ENCODE data around the gene ZSWIM8.
"Not testable (repeated sequence)": the region's sequence is repeated elsewhere in the genome, so short reads cannot be mapped to it uniquely, and the experiment has no call there.

Gene ZSWIM8, protein sequence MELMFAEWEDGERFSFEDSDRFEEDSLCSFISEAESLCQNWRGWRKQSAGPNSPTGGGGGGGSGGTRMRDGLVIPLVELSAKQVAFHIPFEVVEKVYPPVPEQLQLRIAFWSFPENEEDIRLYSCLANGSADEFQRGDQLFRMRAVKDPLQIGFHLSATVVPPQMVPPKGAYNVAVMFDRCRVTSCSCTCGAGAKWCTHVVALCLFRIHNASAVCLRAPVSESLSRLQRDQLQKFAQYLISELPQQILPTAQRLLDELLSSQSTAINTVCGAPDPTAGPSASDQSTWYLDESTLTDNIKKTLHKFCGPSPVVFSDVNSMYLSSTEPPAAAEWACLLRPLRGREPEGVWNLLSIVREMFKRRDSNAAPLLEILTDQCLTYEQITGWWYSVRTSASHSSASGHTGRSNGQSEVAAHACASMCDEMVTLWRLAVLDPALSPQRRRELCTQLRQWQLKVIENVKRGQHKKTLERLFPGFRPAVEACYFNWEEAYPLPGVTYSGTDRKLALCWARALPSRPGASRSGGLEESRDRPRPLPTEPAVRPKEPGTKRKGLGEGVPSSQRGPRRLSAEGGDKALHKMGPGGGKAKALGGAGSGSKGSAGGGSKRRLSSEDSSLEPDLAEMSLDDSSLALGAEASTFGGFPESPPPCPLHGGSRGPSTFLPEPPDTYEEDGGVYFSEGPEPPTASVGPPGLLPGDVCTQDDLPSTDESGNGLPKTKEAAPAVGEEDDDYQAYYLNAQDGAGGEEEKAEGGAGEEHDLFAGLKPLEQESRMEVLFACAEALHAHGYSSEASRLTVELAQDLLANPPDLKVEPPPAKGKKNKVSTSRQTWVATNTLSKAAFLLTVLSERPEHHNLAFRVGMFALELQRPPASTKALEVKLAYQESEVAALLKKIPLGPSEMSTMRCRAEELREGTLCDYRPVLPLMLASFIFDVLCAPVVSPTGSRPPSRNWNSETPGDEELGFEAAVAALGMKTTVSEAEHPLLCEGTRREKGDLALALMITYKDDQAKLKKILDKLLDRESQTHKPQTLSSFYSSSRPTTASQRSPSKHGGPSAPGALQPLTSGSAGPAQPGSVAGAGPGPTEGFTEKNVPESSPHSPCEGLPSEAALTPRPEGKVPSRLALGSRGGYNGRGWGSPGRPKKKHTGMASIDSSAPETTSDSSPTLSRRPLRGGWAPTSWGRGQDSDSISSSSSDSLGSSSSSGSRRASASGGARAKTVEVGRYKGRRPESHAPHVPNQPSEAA (N-terminal part only)

GRCh38 chr10:73785211-73785720, at the start of gene ZSWIM8:
ZSWIM8 (plus strand) TSS chr10:73785606; CDS start chr10:73785879, 273 bp downstream.
- DNase-seq (ENCODE audit: low read depth), result peak; percentile 96
- TF ChIP-seq, protein P1, sequence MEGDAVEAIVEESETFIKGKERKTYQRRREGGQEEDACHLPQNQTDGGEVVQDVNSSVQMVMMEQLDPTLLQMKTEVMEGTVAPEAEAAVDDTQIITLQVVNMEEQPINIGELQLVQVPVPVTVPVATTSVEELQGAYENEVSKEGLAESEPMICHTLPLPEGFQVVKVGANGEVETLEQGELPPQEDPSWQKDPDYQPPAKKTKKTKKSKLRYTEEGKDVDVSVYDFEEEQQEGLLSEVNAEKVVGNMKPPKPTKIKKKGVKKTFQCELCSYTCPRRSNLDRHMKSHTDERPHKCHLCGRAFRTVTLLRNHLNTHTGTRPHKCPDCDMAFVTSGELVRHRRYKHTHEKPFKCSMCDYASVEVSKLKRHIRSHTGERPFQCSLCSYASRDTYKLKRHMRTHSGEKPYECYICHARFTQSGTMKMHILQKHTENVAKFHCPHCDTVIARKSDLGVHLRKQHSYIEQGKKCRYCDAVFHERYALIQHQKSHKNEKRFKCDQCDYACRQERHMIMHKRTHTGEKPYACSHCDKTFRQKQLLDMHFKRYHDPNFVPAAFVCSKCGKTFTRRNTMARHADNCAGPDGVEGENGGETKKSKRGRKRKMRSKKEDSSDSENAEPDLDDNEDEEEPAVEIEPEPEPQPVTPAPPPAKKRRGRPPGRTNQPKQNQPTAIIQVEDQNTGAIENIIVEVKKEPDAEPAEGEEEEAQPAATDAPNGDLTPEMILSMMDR (conservative IDR thresholded peaks at IDR 0.05; ENCODE audit: control insufficient read depth, insufficient read depth, low read depth, low read length), result no peak
- H3K4me3 ChIP-seq (ENCODE audit: control insufficient read depth, low read depth, low read length), result peak within 1 kb of the TSS; percentile 87

GRCh38 chr10:73740501-73741254, 44.7 kb upstream of the ZSWIM8 start:
- H3K4me3 ChIP-seq (ENCODE audit: control insufficient read depth, low read depth, low read length), result not testable (repeated sequence)

GRCh38 chr10:73742454-73742734, 43.0 kb upstream of the ZSWIM8 start:
- DNase-seq (ENCODE audit: low read depth), result no peak
- TF ChIP-seq, protein P1 (conservative IDR thresholded peaks at IDR 0.05; ENCODE audit: control insufficient read depth, insufficient read depth, low read depth, low read length), result no peak
- no peak overlapping the region for H3K4me3 ChIP-seq (ENCODE audit: control insufficient read depth, low read depth, low read length)

More at GRCh38 chr10:73740501-73741254, 44.7 kb upstream of the ZSWIM8 start:
- DNase-seq (ENCODE audit: low read depth), result not testable (repeated sequence)

DNA sequence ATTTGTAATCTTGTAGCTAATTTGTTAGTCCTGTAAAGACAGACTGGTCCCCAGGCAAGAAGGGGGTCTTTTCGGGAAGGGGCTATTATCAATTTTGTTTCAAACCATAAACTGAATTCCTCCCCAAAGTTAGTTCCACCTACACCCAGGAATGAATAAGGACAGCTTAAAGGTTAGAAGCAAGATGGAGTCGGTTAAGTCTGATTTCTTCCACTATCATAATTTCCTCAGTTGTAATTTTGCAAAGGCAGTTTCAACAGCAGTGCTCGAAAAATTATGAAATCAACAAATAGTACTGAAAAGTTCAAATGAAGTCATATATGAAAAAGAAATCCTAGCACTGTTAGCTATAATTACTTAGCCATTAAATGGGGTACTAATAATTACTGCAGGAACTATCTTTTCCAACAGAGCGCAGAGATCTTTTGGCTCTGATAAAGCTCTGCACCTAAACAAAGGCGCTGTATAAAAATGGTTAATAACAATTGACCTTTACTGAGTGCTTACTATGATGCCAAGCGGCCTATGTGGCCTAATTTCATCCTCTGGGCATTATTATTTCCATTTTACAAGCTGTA, 42.0 kb upstream of the ZSWIM8 start:
- DNase-seq (ENCODE audit: low read depth), result no peak
- peak overlapping the region; percentile 98 for H3K4me3 ChIP-seq (ENCODE audit: control insufficient read depth, low read depth, low read length)
- TF ChIP-seq, protein P1 (conservative IDR thresholded peaks at IDR 0.05; ENCODE audit: control insufficient read depth, insufficient read depth, low read depth, low read length), result no peak

DNA sequence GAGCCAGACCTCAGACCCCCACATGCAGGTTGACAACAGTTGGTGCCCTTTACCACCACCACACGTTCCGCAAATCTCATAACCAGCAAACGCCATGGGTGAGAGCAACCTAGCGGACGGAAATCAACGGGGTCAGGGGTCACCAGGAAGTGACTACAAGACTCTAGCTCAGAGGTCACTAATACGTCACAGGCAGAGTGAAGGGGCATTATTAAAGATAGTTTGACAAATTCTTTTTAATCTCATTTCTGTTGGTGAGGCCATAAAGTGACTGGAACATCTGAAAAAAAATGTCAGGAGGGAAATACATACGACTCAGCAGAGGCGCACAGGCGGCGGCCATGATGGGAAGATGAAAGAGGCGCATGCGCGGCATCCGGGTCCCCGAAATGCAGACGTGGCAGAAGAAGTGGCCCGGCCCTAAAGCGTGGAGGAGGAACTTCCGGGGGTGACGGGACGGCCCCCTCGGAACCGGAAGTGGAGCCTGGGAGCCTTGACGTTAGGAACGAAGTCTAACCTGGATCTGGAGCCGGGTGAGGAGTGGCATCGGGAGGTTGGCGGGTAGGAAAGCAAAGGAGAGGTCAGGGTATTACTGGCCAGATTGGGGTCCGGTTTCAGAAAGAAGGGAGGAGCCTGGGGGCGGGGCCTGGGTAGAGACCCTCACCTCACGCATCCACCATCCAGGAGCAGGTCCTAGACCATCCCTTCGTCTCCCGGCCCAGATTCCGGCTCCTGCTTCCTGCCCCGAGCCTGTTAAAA, 41.3 kb upstream of the ZSWIM8 start, which contains the start of gene SEC24C:
Gene SEC24C, plus strand, starts transcription at position 468 of the 759 bp plus-strand sequence. CDS start 2,461 bp downstream, outside the sequence.
- DNase-seq (ENCODE audit: low read depth), result peak; percentile 94
- TF ChIP-seq, protein P1 (conservative IDR thresholded peaks at IDR 0.05; ENCODE audit: control insufficient read depth, insufficient read depth, low read depth, low read length), result no peak
- peak within 1 kb of the TSS; percentile 98 for H3K4me3 ChIP-seq (ENCODE audit: control insufficient read depth, low read depth, low read length)

GRCh38 chr10:73744664-73744975, 40.8 kb upstream of the ZSWIM8 start:
- peak overlapping the region; percentile 98 for H3K4me3 ChIP-seq (ENCODE audit: control insufficient read depth, low read depth, low read length)
- peak; percentile 58 for DNase-seq (ENCODE audit: low read depth)
- TF ChIP-seq, protein P1 (conservative IDR thresholded peaks at IDR 0.05; ENCODE audit: control insufficient read depth, insufficient read depth, low read depth, low read length), result no peak

Measured in fibroblast of mammary gland (primary cell).